Measurements from ENCODE around the gene SHC4.

- TF ChIP-seq EZH2phosphoT487 (IDR thresholded peaks at IDR 0.05; ENCODE audit: insufficient read depth, low read depth) (no peak), EZH2 (IDR thresholded peaks at IDR 0.05; ENCODE audit: insufficient read depth, poor library complexity, severe bottlenecking) (no peak)
Measured at GRCh38 chr15:48785195-48785594, 178.5 kb downstream of the SHC4 start.

Measured in GM23248 (cell line).